Skeletal muscle cell (primary cell): Measurements from ENCODE around the gene BAZ2A.
"Not testable (repeated sequence)": the region's sequence is repeated elsewhere in the genome, so short reads cannot be mapped to it uniquely, and the experiment has no call there.

ENCODE experiments used
- DNase-seq: peaks from one replicate; pipeline ENCODE4 v3.0.0-alpha.2; 2010; ENCODE audit warnings: low read depth
- H3K4me3 ChIP-seq: 2 replicates; pipeline ENCODE4 v1.5.1; 2011; ENCODE audit warnings: low read depth, mild to moderate bottlenecking, control low read depth, low read length, moderate library complexity

Gene BAZ2A

GRCh38 chr12:56630180-56630632 lies at the start of gene BAZ2A:
Gene BAZ2A (minus strand): TSS chr12:56630326. CDS start chr12:56617530, 12,796 bp downstream.
- DNase-seq = peak; percentile 36
- peak within 1 kb of the TSS; percentile 98 for H3K4me3 ChIP-seq

GRCh38 chr12:56678852-56679251 lies 48.7 kb upstream of the BAZ2A start:
- no peak overlapping the region for H3K4me3 ChIP-seq
- no peak for DNase-seq

- no peak for DNase-seq
- H3K4me3 ChIP-seq = no peak overlapping the region
Measured at GRCh38 chr12:56677680-56678079, 47.6 kb upstream of the BAZ2A start.

- DNase-seq = no peak
- H3K4me3 ChIP-seq = no peak overlapping the region
Measured at GRCh38 chr12:56676851-56677580, 46.9 kb upstream of the BAZ2A start.

- DNase-seq = no peak
- H3K4me3 ChIP-seq = no peak overlapping the region
Measured at GRCh38 chr12:56671608-56672007, 41.5 kb upstream of the BAZ2A start.

GRCh38 chr12:56670836-56671235 lies 40.7 kb upstream of the BAZ2A start:
- H3K4me3 ChIP-seq = no peak overlapping the region
- no peak for DNase-seq

GRCh38 chr12:56668197-56668457 lies 38.0 kb upstream of the BAZ2A start:
- no peak overlapping the region for H3K4me3 ChIP-seq

GRCh38 chr12:56661979-56662638 lies 32.0 kb upstream of the BAZ2A start:
- no peak overlapping the region for H3K4me3 ChIP-seq
- no peak for DNase-seq

More at GRCh38 chr12:56668197-56668457, 38.0 kb upstream of the BAZ2A start:
- no peak for DNase-seq

- no peak overlapping the region for H3K4me3 ChIP-seq
- no peak for DNase-seq
Measured at GRCh38 chr12:56661560-56661959, 31.4 kb upstream of the BAZ2A start.

GRCh38 chr12:56658921-56659320 lies 28.8 kb upstream of the BAZ2A start:
- H3K4me3 ChIP-seq = no peak overlapping the region
- DNase-seq = no peak

GRCh38 chr12:56657416-56658379 lies 27.6 kb upstream of the BAZ2A start:
- H3K4me3 ChIP-seq = no peak overlapping the region
- DNase-seq = no peak

- DNase-seq, H3K4me3 ChIP-seq: not testable (repeated sequence)
Measured at GRCh38 chr12:56653781-56654180, 23.7 kb upstream of the BAZ2A start.

- not testable (repeated sequence) for DNase-seq, H3K4me3 ChIP-seq
Measured at GRCh38 chr12:56648023-56648422, 17.9 kb upstream of the BAZ2A start.

- H3K4me3 ChIP-seq = peak within 1 kb of the TSS; percentile 100
- DNase-seq = peak; percentile 100
Measured at GRCh38 chr12:56645717-56646446, 15.8 kb upstream of the BAZ2A start, which contains the start of gene ATP5F1B. Gene ATP5F1B (minus strand): TSS chr12:56645984. CDS start chr12:56645963, 21 bp downstream.

GRCh38 chr12:56645201-56645716 lies 15.1 kb upstream of the BAZ2A start:
- H3K4me3 ChIP-seq = peak overlapping the region; percentile 100
- no peak for DNase-seq

GRCh38 chr12:56644654-56645053 lies 14.5 kb upstream of the BAZ2A start:
- no peak for DNase-seq
- H3K4me3 ChIP-seq = peak overlapping the region; percentile 100

- DNase-seq = no peak
Measured at GRCh38 chr12:56641219-56641618, 11.1 kb upstream of the BAZ2A start.

GRCh38 chr12:56637621-56638020 lies 7.5 kb upstream of the BAZ2A start:
- DNase-seq = no peak
- no peak overlapping the region for H3K4me3 ChIP-seq

More at GRCh38 chr12:56641219-56641618, 11.1 kb upstream of the BAZ2A start:
- no peak overlapping the region for H3K4me3 ChIP-seq
